IMR-90 (cell line): ENCODE measurements around the gene AHSG. TPM values are rescaled to one million over a fixed set of nuclear protein-coding genes. Genes with fewer than 3 reads are reported as not detected.

Source experiments
- ATAC-seq: fragments of 200-7000 bp; cut with Tn5 transposase; 2 replicates; pipeline ENCODE4 v1.9.1; 2020; ENCODE audit warnings: low read depth, mild to moderate bottlenecking, moderate library complexity
- BruUV-seq: library from RNA; stranded (reverse); fragments of 400-500 nt; replicated peaks from 2 replicates; lab custom pipeline; 2021; lab: Mats Ljungman, UMichigan
- CTCF ChIA-PET: fragments of 300-600 bp; formaldehyde crosslinking; extraction: SDS; loops from one replicate; lab custom pipeline; 2021; ENCODE audit warnings: antibody characterized with exemption; lab: Yijun Ruan, JAX
- POLR2A ChIA-PET: fragments of 300-600 bp; sonication (Branson Sonifier 250); formaldehyde crosslinking; loops from one replicate; lab custom pipeline; 2022; ENCODE audit warnings: antibody characterized with exemption; ENCODE audit not compliant: unreplicated experiment; lab: Charles Lee
- DNase-seq: peaks from one replicate; pipeline ENCODE4 v3.0.0; 2013
- H2AFZ ChIP-seq: replicated peaks from 2 replicates; pipeline ENCODE3; 2013; ENCODE audit warnings: low read length, mild to moderate bottlenecking; ENCODE audit not compliant: poor library complexity
- H2AK5ac ChIP-seq: 2 replicates; pipeline ENCODE4 v1.6.1; 2013; ENCODE audit warnings: low read depth, low read length, inconsistent platforms
- H2AK9ac ChIP-seq: replicated peaks from 2 replicates; pipeline ENCODE3; 2013; ENCODE audit warnings: mild to moderate bottlenecking, low read depth, low read length, moderate library complexity; ENCODE audit not compliant: poor library complexity
- H2BK120ac ChIP-seq: 2 replicates; pipeline ENCODE4 v1.6.1; 2013; ENCODE audit warnings: low read depth, low read length, inconsistent platforms
- H2BK15ac ChIP-seq: 3 replicates; pipeline ENCODE4 v1.6.1; 2013; ENCODE audit warnings: low read depth, low read length, inconsistent platforms
- H2BK20ac ChIP-seq: 2 replicates; pipeline ENCODE4 v1.6.1; 2013; ENCODE audit warnings: low read depth, mild to moderate bottlenecking, inconsistent platforms, low read length, moderate library complexity
- H2BK5ac ChIP-seq: 2 replicates; pipeline ENCODE4 v1.6.1; 2013; ENCODE audit warnings: mild to moderate bottlenecking, low read depth, low read length, inconsistent platforms; ENCODE audit not compliant: poor library complexity, severe bottlenecking
- H3K14ac ChIP-seq: replicated peaks from 2 replicates; pipeline ENCODE4 v1.6.1; 2013; ENCODE audit warnings: low read depth, low read length, inconsistent platforms
- H3K18ac ChIP-seq: 2 replicates; pipeline ENCODE4 v1.6.1; 2013; ENCODE audit warnings: low read depth, low read length, control low read depth
- H3K23ac ChIP-seq: 2 replicates; pipeline ENCODE4 v1.6.1; 2013; ENCODE audit warnings: low read depth, low read length, inconsistent platforms
- H3K27ac ChIP-seq: 2 replicates; pipeline ENCODE4 v1.5.1; 2013; ENCODE audit warnings: mild to moderate bottlenecking, control low read depth, low read length; ENCODE audit not compliant: insufficient read depth
- H3K27me3 ChIP-seq: 2 replicates; pipeline ENCODE4 v1.6.1; 2013; ENCODE audit warnings: low read length; ENCODE audit not compliant: control insufficient read depth, insufficient read depth
- H3K36me3 ChIP-seq: 2 replicates; pipeline ENCODE4 v1.6.1; 2013; ENCODE audit warnings: low read length, mixed read lengths; ENCODE audit not compliant: control insufficient read depth, insufficient read depth
- H3K4ac ChIP-seq: 2 replicates; pipeline ENCODE4 v1.6.1; 2013; ENCODE audit warnings: low read depth, low read length, inconsistent platforms
- H3K4me1 ChIP-seq: 2 replicates; pipeline ENCODE4 v1.6.1; 2013; ENCODE audit warnings: low read length, mixed read lengths; ENCODE audit not compliant: control insufficient read depth, insufficient read depth
- H3K4me2 ChIP-seq: 2 replicates; pipeline ENCODE4 v1.6.1; 2013; ENCODE audit warnings: low read depth, mild to moderate bottlenecking, control low read depth, low read length, moderate library complexity
- H3K4me3 ChIP-seq: 2 replicates; pipeline ENCODE4 v1.5.1; 2013; ENCODE audit warnings: low read depth, mild to moderate bottlenecking, control low read depth, low read length, moderate library complexity; ENCODE audit not compliant: insufficient read depth
- H3K56ac ChIP-seq: 2 replicates; pipeline ENCODE4 v1.6.1; 2013; ENCODE audit warnings: low read length, inconsistent platforms; ENCODE audit not compliant: insufficient read depth; ENCODE audit errors: extremely low read depth
- H3K79me1 ChIP-seq, 2 experiments: 2 replicates each; pipeline ENCODE4 v1.6.1; 2013; ENCODE audit warnings: low read length in 2 of 2, inconsistent platforms in 1 of 2, low read depth in 1 of 2
- H3K9ac ChIP-seq: 2 replicates; pipeline ENCODE4 v1.6.1; 2013; ENCODE audit warnings: low read depth, low read length, control low read depth
- H3K9me1 ChIP-seq: 2 replicates; pipeline ENCODE4 v1.6.1; 2013; ENCODE audit warnings: low read length, inconsistent platforms; ENCODE audit not compliant: insufficient read depth
- H3K9me3 ChIP-seq: 2 replicates; pipeline ENCODE4 v1.6.1; 2013; ENCODE audit warnings: low read length; ENCODE audit not compliant: control insufficient read depth, insufficient read depth
- H4K20me1 ChIP-seq: 2 replicates; pipeline ENCODE4 v1.6.1; 2013; ENCODE audit warnings: low read length, inconsistent platforms; ENCODE audit not compliant: insufficient read depth
- H4K5ac ChIP-seq: 2 replicates; pipeline ENCODE4 v1.6.1; 2013; ENCODE audit warnings: mild to moderate bottlenecking, low read depth, low read length, control low read depth
- H4K8ac ChIP-seq, 2 experiments: 2 replicates each; pipeline ENCODE4 v1.6.1; 2013; ENCODE audit warnings: low read depth in 2 of 2, low read length in 2 of 2, control low read depth in 1 of 2, inconsistent platforms in 1 of 2
- H4K91ac ChIP-seq: 2 replicates; pipeline ENCODE4 v1.6.1; 2013; ENCODE audit warnings: low read depth, low read length, inconsistent platforms; ENCODE audit not compliant: insufficient read depth
- BHLHE40 ChIP-seq: fragments of 150-350 bp; IDR thresholded peaks from 2 replicates; pipeline ENCODE4 v1.6.1; 2016; ENCODE audit warnings: mild to moderate bottlenecking, low read depth, low read length
- CEBPB ChIP-seq: IDR thresholded peaks from 2 replicates; pipeline ENCODE4 v1.6.1; 2012; ENCODE audit warnings: low read depth, low read length, improper control_type of control experiment
- CHD1 ChIP-seq: IDR thresholded peaks from 2 replicates; pipeline ENCODE4 v1.6.1; 2012; ENCODE audit warnings: low read depth, low read length, improper control_type of control experiment
- CTCF ChIP-seq: conservative IDR thresholded peaks from 2 replicates; pipeline ENCODE4 v1.5.1; 2012; ENCODE audit warnings: mild to moderate bottlenecking, low read depth, low read length, improper control_type of control experiment
- ELK1 ChIP-seq: fragments of 150-350 bp; IDR thresholded peaks from 2 replicates; pipeline ENCODE4 v1.6.1; 2016; ENCODE audit warnings: low read depth, mild to moderate bottlenecking, low read length, moderate library complexity, borderline replicate concordance
- FOS ChIP-seq: fragments of 150-350 bp; IDR thresholded peaks from 2 replicates; pipeline ENCODE4 v1.6.1; 2016; ENCODE audit warnings: low read depth, low read length
- MAFK ChIP-seq: IDR thresholded peaks from 2 replicates; pipeline ENCODE4 v1.6.1; 2012; ENCODE audit warnings: low read depth, low read length, improper control_type of control experiment
- MAZ ChIP-seq: IDR thresholded peaks from 2 replicates; pipeline ENCODE4 v1.6.1; 2012; ENCODE audit warnings: low read depth, mild to moderate bottlenecking, low read length, improper control_type of control experiment, moderate library complexity, borderline replicate concordance
- MXI1 ChIP-seq: IDR thresholded peaks from 2 replicates; pipeline ENCODE4 v1.6.1; 2012; ENCODE audit warnings: low read depth, mild to moderate bottlenecking, low read length, moderate library complexity, borderline replicate concordance
- NFE2L2 ChIP-seq: fragments of 150-350 bp; IDR thresholded peaks from 2 replicates; pipeline ENCODE4 v1.6.1; 2016; ENCODE audit warnings: low read depth, mild to moderate bottlenecking, low read length
- POLR2A ChIP-seq: IDR thresholded peaks from 2 replicates; pipeline ENCODE4 v1.6.1; 2012; ENCODE audit warnings: mild to moderate bottlenecking, low read depth, low read length
- RAD21 ChIP-seq: IDR thresholded peaks from 2 replicates; pipeline ENCODE4 v1.6.1; 2012; ENCODE audit warnings: low read length, improper control_type of control experiment
- RCOR1 ChIP-seq: IDR thresholded peaks from 2 replicates; pipeline ENCODE4 v1.6.1; 2012; ENCODE audit warnings: mild to moderate bottlenecking, low read length, improper control_type of control experiment; ENCODE audit not compliant: insufficient replicate concordance
- RFX5 ChIP-seq: IDR thresholded peaks from 2 replicates; pipeline ENCODE4 v1.8.0; 2012; ENCODE audit warnings: low read depth, mild to moderate bottlenecking, low read length, moderate library complexity
- SMC3 ChIP-seq: fragments of 150-350 bp; IDR thresholded peaks from 2 replicates; pipeline ENCODE4 v1.6.1; 2016; ENCODE audit warnings: low read depth, mild to moderate bottlenecking, antibody characterized with exemption, low read length, moderate library complexity
- dilution Hi-C: fragments of 300-500 bp; cut with HindIII; formaldehyde crosslinking; loops from one replicate; pipeline ENCODE4 v1.14.3; 2018; ENCODE audit warnings: low sequenced_read_pairs; ENCODE audit not compliant: unreplicated experiment
- in situ Hi-C: fragments of 300-500 bp; cut with MboI; formaldehyde crosslinking; loops from 3 replicates; pipeline ENCODE4 v1.14.3; 2019; ENCODE audit warnings: low sequenced_read_pairs, inconsistent platforms, mixed read lengths
- intact Hi-C: fragments of 100-400 bp; cut with micrococcal nuclease; formaldehyde crosslinking; loops from 2 replicates; pipeline ENCODE4 v1.10.0; 2022
- polyA plus RNA-seq, 3 experiments: library from polyadenylated mRNA; depleted of rRNA; stranded (reverse); fragments of >200 nt; gene quantifications; 2 replicates each; pipeline ENCODE4 v1.2.3, GENCODE V29; 2012; ENCODE audit warnings: low replicate concordance in 1 of 3
- total RNA-seq: library from RNA; depleted of rRNA; stranded (reverse); fragments of >200 nt; gene quantifications from 2 replicates; pipeline ENCODE4 v1.2.3, GENCODE V29; 2012
- TF ChIP-seq, protein P1 (sequence below): fragments of 150-350 bp; IDR thresholded peaks from 2 replicates; pipeline ENCODE4 v1.6.1; 2017; ENCODE audit warnings: mild to moderate bottlenecking, antibody characterized with exemption, low read length, low read depth

Gene AHSG
- total and polyA plus RNA-seq, 2 of the 4 experiments (the other 2 are of a cell fraction), result not detected

DNA sequence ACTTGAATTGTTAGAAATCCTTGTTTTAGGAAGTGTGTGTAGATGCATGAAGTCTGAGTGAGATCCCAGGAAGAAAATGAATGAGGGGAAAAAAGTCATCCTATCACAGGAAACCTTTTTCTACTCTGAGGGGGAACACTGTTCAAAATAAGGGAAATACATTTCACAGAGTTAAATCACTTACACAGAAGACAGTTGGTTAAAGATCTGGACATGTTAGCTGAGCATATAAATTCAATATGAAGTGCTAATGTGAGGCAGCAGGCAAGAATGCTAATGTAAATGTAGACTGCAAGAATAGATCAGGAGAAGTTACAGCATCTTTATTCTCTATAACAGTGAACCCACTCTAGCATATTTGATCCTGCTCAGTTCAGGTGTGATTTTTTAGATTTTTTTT lies 48.3 kb upstream of the AHSG start:
- no peaks in the 10 kb centered on the region; the same call in 1 of the 2 replicates for H3K36me3 ChIP-seq
- TF ChIP-seq RAD21, result no peak
- no peak for TF ChIP-seq CTCF
- no peak for TF ChIP-seq FOS
- no peak for TF ChIP-seq CEBPB
- TF ChIP-seq BHLHE40, result no peak
- no peak for TF ChIP-seq RFX5
- no peak for TF ChIP-seq POLR2A
- no peak for TF ChIP-seq MAZ
- no peak for TF ChIP-seq MXI1
- TF ChIP-seq, protein P1, sequence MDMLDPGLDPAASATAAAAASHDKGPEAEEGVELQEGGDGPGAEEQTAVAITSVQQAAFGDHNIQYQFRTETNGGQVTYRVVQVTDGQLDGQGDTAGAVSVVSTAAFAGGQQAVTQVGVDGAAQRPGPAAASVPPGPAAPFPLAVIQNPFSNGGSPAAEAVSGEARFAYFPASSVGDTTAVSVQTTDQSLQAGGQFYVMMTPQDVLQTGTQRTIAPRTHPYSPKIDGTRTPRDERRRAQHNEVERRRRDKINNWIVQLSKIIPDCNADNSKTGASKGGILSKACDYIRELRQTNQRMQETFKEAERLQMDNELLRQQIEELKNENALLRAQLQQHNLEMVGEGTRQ, result no peak
- no peak for TF ChIP-seq MAFK
- TF ChIP-seq SMC3, result no peak
- TF ChIP-seq ELK1, result no peak
- no peak for TF ChIP-seq CHD1
- TF ChIP-seq NFE2L2, result no peak
- no peak for TF ChIP-seq RCOR1
- no peak overlapping the region for H3K18ac ChIP-seq
- H3K4ac ChIP-seq, result no peak overlapping the region
- ChIA-PET CTCF (no interaction called here), POLR2A (no interaction called here)
- H2AFZ ChIP-seq, result no peak overlapping the region
- no peak overlapping the region for H4K8ac ChIP-seq
- no TSS peak for BruUV-seq
- dilution Hi-C loops, result no loop called here
- no peak overlapping the region for H2AK9ac ChIP-seq
- intact Hi-C loops, result no loop called here
- no peak overlapping the region for H2BK5ac ChIP-seq
- no peak overlapping the region for H3K23ac ChIP-seq
- no peak overlapping the region for H4K91ac ChIP-seq
- no peak overlapping the region for H2BK120ac ChIP-seq
- no peak overlapping the region for H2BK15ac ChIP-seq
- H3K79me1 ChIP-seq, result peaks cover 20 to 22% of the 10 kb centered on the region in 2 experiments
- no peak overlapping the region for H3K9ac ChIP-seq
- H2BK20ac ChIP-seq, result no peak overlapping the region
- H3K14ac ChIP-seq, result no peak overlapping the region
- no peak overlapping the region for H3K56ac ChIP-seq
- H2AK5ac ChIP-seq, result no peak overlapping the region
- H3K4me2 ChIP-seq, result no peak overlapping the region
- H3K9me3 ChIP-seq, result no peaks in the 10 kb centered on the region
- no peak overlapping the region for H3K27ac ChIP-seq
- H4K20me1 ChIP-seq, result no peaks in the 10 kb centered on the region
- no peak overlapping the region for H4K5ac ChIP-seq
- H3K4me3 ChIP-seq, result no peak overlapping the region
- DNase-seq (no peak), ATAC-seq (no peak)
- H3K9me1 ChIP-seq, result 0 out of 2 replicates have a peak, but pooled peaks cover 2% of the 10 kb centered on the region
- H3K4me1 ChIP-seq, result peaks cover 4% of the 10 kb centered on the region; the same call in 1 of the 2 replicates
- in situ Hi-C loops, result no loop called here
- no peaks in the 10 kb centered on the region for H3K27me3 ChIP-seq
